Endothelial cell (in vitro differentiated cells): Measurements from ENCODE around the gene NLRP6. TPM values are rescaled to one million over a fixed set of nuclear protein-coding genes. Genes with fewer than 3 reads are reported as not detected.

Experiments
- total RNA-seq: library from RNA; stranded (reverse); fragmentation: NEBNext Ultra II Directional; extraction: Animal tissue kit (Norgen Biotek cat#: 25700); gene quantifications from one replicate; pipeline ENCODE4 v1.2.1, GENCODE V29; 2021; ENCODE audit not compliant: unreplicated experiment

Gene NLRP6
- total RNA-seq, 1 donor from 2014 or later: not detected

Other genes starting within 250 kb of the NLRP6 start
- gene SCGB1C1, start 85.3 kb upstream of the NLRP6 start, total RNA-seq: not detected
- 64.4 TPM for gene BET1L, start 71.0 kb upstream of the NLRP6 start, total RNA-seq
- 89.2 TPM for gene RIC8A, start 70.7 kb upstream of the NLRP6 start, total RNA-seq
- gene SIRT3, start 42.1 kb upstream of the NLRP6 start, total RNA-seq: 23.4 TPM
- gene PSMD13, start 41.4 kb upstream of the NLRP6 start, total RNA-seq: 189 TPM
- 69.7 TPM for gene PGGHG, start 10.7 kb downstream of the NLRP6 start, total RNA-seq
- not detected for gene IFITM5, start 21.1 kb downstream of the NLRP6 start, total RNA-seq
- gene IFITM2, start 29.4 kb downstream of the NLRP6 start, total RNA-seq: 205 TPM
- gene IFITM1, start 35.6 kb downstream of the NLRP6 start, total RNA-seq: 23.4 TPM
- 446 TPM for gene IFITM3, start 42.5 kb downstream of the NLRP6 start, total RNA-seq
- 14.9 TPM for gene B4GALNT4, start 91.1 kb downstream of the NLRP6 start, total RNA-seq
- gene PKP3, start 115.8 kb downstream of the NLRP6 start, total RNA-seq: 0.49 TPM
- 18.7 TPM for gene SIGIRR, start 136.6 kb downstream of the NLRP6 start, total RNA-seq
- gene ANO9, start 163.6 kb downstream of the NLRP6 start, total RNA-seq: 0.41 TPM
- gene PTDSS2, start 171.9 kb downstream of the NLRP6 start, total RNA-seq: 46.4 TPM
- gene RNH1, start 228.8 kb downstream of the NLRP6 start, total RNA-seq: 61.1 TPM